GM23248 (cell line): ENCODE results near the gene DCAF5.

Experiments used
- EZH2 ChIP-seq: fragments of 200-600 bp; sonication (generic); IDR thresholded peaks from 2 replicates; pipeline ENCODE4 v1.6.1; 2018; ENCODE audit warnings: antibody characterized with exemption, mild to moderate bottlenecking; ENCODE audit not compliant: insufficient read depth, poor library complexity, severe bottlenecking
- EZH2phosphoT487 ChIP-seq: fragments of 200-600 bp; sonication (generic); IDR thresholded peaks from 2 replicates; pipeline ENCODE4 v1.6.1; 2018; ENCODE audit warnings: antibody characterized with exemption, moderate library complexity, mild to moderate bottlenecking, low read depth; ENCODE audit not compliant: insufficient read depth

- TF ChIP-seq EZH2 (no peak), EZH2phosphoT487 (no peak)
Measured at GRCh38 chr14:69093631-69094421, 59.1 kb downstream of the DCAF5 start.
